Hindlimb muscle (tissue), 1 donor: ENCODE results near the gene S100A5. TPM values are rescaled to one million over a fixed set of nuclear protein-coding genes. Genes with fewer than 3 reads are reported as not detected.
A peak's percentile ranks its signal among the peaks of the same experiment; 100 is the strongest.

Experiments
- DNase-seq: peaks from one replicate; pipeline ENCODE4 v3.0.0-alpha.2; 2013
- polyA plus RNA-seq: library from polyadenylated mRNA; unstranded; fragments of 120-200 nt; gene quantifications from one replicate; pipeline ENCODE4 v1.2.1, GENCODE V29; 2013; ENCODE audit not compliant: insufficient read length

S100A5 gene
- polyA plus RNA-seq, 1 donor = not detected

GRCh38 chr1:153506386-153506785 is 34.3 kb downstream of the S100A5 start:
- no peak for DNase-seq

GRCh38 chr1:153505576-153505975 is 35.2 kb downstream of the S100A5 start:
- no peak for DNase-seq

GRCh38 chr1:153503766-153504165 is 37.0 kb downstream of the S100A5 start:
- no peak for DNase-seq

- DNase-seq = no peak
These were observed 42.0 kb downstream of the S100A5 start for GRCh38 chr1:153498746-153499145.

- DNase-seq = no peak
These were observed 45.2 kb downstream of the S100A5 start for GRCh38 chr1:153495536-153495935.

- DNase-seq = peak; percentile 70
These were observed 45.7 kb downstream of the S100A5 start for GRCh38 chr1:153494976-153495535.

GRCh38 chr1:153493343-153493960 is 47.3 kb downstream of the S100A5 start:
- no peak for DNase-seq

GRCh38 chr1:153490272-153491051 is 50.3 kb downstream of the S100A5 start:
- DNase-seq = peak; percentile 82

- no peak for DNase-seq
These were observed 52.0 kb downstream of the S100A5 start for GRCh38 chr1:153488731-153489130.

GRCh38 chr1:153487707-153488106 is 53.0 kb downstream of the S100A5 start:
- no peak for DNase-seq

Other genes with a start within 250 kb of the S100A5 start
- not detected for gene PGLYRP3, start 228.0 kb downstream of the S100A5 start, polyA plus RNA-seq
- gene PGLYRP4, start 192.1 kb downstream of the S100A5 start, polyA plus RNA-seq = not detected
- gene S100A9, start 183.1 kb downstream of the S100A5 start, polyA plus RNA-seq = 17.0 TPM
- 1.0 TPM for gene S100A12, start 165.3 kb downstream of the S100A5 start, polyA plus RNA-seq
- 12.5 TPM for gene S100A8, start 149.9 kb downstream of the S100A5 start, polyA plus RNA-seq
- not detected for gene S100A7A, start 124.4 kb downstream of the S100A5 start, polyA plus RNA-seq
- gene S100A7, start 80.3 kb downstream of the S100A5 start, polyA plus RNA-seq = not detected
- gene S100A6, start 4.9 kb downstream of the S100A5 start, polyA plus RNA-seq = 187 TPM
- gene S100A4, start 4.9 kb upstream of the S100A5 start, polyA plus RNA-seq = 193 TPM
- 1.2 TPM for gene S100A3, start 8.3 kb upstream of the S100A5 start, polyA plus RNA-seq
- gene S100A2, start 24.9 kb upstream of the S100A5 start, polyA plus RNA-seq = 2.2 TPM
- gene S100A16, start 72.2 kb upstream of the S100A5 start, polyA plus RNA-seq = 54.7 TPM
- 1.1 TPM for gene S100A14, start 75.4 kb upstream of the S100A5 start, polyA plus RNA-seq
- gene S100A13, start 86.6 kb upstream of the S100A5 start, polyA plus RNA-seq = 58.5 TPM
- gene S100A1, start 87.5 kb upstream of the S100A5 start, polyA plus RNA-seq = 11.6 TPM
- 100 TPM for gene CHTOP, start 93.1 kb upstream of the S100A5 start, polyA plus RNA-seq
- 54.5 TPM for gene SNAPIN, start 117.8 kb upstream of the S100A5 start, polyA plus RNA-seq
- 139 TPM for gene ILF2, start 130.1 kb upstream of the S100A5 start, polyA plus RNA-seq
- 17.2 TPM for gene NPR1, start 137.8 kb upstream of the S100A5 start, polyA plus RNA-seq
- 45.5 TPM for gene INTS3, start 187.1 kb upstream of the S100A5 start, polyA plus RNA-seq
- 23.7 TPM for gene SLC27A3, start 234.5 kb upstream of the S100A5 start, polyA plus RNA-seq